Astrocyte of the cerebellum (primary cell): Measurements from ENCODE around the gene LIMA1.
"Not testable (repeated sequence)": the region's sequence is repeated elsewhere in the genome, so short reads cannot be mapped to it uniquely, and the experiment has no call there.

Experiments
- DNase-seq: peaks from one replicate; pipeline ENCODE4 v3.0.0-alpha.2; 2011; ENCODE audit warnings: low read depth
- H3K4me3 ChIP-seq: 2 replicates; pipeline ENCODE4 v1.5.1; 2011; ENCODE audit warnings: mild to moderate bottlenecking, low read depth, low read length, moderate library complexity
- in situ Hi-C: cut with HindIII; loops from 2 replicates; pipeline ENCODE4 v1.10.0; 2017; ENCODE audit warnings: low sequenced_read_pairs
- TF ChIP-seq, protein P1 (sequence below): IDR thresholded peaks from 2 replicates; pipeline ENCODE4 v1.5.1; 2012; ENCODE audit warnings: low read length, low read depth, moderate library complexity, mild to moderate bottlenecking; ENCODE audit errors: missing control alignments

Gene LIMA1

DNA sequence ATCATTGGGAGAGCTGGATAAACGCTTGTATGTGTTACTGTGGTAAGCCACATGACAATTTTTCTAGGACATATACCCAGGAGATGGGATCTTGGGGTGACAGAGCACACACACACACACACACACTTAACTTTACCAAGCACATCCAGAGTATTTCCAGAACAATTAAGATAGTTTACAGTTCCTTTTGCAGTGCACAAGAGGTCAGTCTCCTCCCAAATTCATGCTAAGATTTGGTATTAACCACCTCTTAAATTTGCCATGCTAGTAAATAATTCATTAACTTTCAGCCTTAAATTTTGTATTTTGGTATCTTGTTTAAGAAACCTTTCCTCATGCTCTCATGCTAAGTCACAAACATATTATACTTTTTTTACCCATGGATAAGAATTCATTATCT is 33.9 kb upstream of the LIMA1 start:
- no peak for DNase-seq
- no peak overlapping the region for H3K4me3 ChIP-seq
- in situ Hi-C loops, result no loop called here
- TF ChIP-seq, protein P1, sequence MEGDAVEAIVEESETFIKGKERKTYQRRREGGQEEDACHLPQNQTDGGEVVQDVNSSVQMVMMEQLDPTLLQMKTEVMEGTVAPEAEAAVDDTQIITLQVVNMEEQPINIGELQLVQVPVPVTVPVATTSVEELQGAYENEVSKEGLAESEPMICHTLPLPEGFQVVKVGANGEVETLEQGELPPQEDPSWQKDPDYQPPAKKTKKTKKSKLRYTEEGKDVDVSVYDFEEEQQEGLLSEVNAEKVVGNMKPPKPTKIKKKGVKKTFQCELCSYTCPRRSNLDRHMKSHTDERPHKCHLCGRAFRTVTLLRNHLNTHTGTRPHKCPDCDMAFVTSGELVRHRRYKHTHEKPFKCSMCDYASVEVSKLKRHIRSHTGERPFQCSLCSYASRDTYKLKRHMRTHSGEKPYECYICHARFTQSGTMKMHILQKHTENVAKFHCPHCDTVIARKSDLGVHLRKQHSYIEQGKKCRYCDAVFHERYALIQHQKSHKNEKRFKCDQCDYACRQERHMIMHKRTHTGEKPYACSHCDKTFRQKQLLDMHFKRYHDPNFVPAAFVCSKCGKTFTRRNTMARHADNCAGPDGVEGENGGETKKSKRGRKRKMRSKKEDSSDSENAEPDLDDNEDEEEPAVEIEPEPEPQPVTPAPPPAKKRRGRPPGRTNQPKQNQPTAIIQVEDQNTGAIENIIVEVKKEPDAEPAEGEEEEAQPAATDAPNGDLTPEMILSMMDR, result no peak

DNA sequence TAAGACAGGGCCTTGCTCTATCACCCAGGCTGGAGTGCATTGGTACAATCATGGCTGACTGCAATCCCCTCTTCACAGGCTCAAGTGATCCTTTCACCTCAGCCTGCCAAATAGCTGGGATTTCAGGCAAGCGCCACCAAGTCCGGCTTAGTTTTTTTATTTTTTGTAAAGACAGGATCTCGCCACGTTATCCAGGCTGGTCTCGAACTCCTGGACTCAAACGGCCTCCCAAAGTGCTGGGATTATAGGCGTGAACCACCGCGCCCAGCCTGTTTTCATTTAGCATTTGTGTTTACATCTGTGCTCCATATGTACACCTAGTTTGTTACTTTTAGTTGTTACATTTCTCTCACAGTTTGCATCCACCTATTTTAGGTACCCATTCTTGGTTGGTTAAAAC is 32.5 kb upstream of the LIMA1 start:
- TF ChIP-seq, protein P1, result no peak
- in situ Hi-C loops, result no loop called here
- H3K4me3 ChIP-seq, result no peak overlapping the region
- no peak for DNase-seq

DNA sequence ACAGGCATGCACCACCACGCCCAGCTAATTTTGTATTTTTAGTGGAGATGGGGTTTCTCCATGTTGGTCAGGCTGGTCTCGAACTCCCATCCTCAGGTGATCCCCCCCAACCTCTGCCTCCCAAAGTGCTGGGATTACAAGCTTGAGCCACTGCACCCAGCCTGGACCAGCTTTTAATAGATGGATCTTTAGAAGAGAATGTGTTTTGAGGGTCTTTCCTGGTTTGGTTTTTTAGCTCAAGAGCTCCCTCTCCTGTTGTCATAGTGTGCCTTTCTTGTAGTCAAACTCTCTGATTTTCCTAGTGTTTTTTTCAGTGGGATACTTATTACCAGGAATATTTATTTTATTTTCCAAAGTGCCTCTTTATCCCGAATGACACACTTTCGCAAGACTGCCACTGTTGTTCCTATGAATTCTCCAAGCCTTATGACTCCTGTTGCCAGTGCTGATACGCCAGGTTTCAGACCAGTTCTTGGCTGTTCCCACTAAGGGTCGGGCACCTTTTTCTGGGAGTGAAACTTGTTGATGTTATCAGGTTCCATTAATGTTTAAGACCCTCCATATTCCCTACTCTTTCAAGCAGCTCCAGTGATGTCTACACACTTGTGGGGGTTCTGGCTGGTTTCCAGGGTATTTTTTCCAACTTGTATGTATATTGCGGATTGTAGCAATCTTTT is 31.5 kb upstream of the LIMA1 start:
- in situ Hi-C loops, result no loop called here
- TF ChIP-seq, protein P1, result peak; percentile 58
- DNase-seq, result peak; percentile 69
- no peak overlapping the region for H3K4me3 ChIP-seq

DNA sequence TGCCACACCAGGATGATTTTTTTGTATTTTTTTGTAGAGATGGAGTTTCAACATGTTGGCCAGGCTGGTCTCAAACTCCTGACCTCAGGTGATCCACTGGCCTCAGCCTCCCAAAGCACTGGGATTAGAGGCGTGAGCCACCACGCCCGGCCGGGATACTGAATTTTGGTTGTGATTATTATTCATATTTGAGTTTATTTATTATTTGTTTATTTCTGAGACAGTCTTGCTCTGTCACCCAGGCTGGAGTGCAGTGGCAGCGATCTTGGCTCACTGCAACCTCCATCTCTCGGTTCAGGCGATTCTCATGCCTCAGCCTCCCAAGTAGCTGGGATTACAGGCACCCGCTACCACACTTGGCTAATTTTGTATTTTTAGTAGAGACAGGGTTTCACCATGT is 30.7 kb upstream of the LIMA1 start:
- DNase-seq, in situ Hi-C loops: not testable (repeated sequence)

DNA sequence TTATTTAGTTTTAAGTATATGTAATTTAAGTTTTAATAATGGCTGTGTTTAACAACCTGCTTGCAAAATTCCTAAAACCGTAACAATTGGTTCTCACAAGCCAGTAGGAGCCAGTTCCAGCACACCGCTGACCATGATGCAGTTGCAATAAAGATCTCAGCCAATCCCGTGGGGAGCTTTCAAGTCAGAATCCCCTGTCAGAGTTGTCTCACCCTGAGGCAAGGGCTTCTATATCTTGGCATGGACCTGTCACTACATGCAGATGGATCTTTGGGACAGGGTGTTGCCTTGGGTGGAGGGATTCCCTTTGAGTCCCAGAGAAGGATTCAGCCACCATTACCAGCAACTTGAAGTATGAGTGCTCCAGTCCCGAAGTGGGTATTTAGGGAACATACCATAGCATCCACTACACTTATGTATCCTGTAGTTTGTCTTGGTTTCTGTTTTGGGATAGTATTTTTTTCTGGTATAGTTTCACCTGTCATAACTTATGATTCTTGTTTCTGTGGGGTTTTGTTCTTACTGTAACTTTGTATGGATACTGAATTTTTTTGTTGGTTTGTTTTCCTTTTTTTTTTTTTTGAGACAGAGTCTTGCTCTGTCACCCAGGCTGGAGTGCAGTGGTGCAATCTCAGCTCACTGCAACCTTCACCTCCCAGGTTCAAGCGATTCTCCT is 30.1 kb upstream of the LIMA1 start:
- no peak overlapping the region for H3K4me3 ChIP-seq
- TF ChIP-seq, protein P1, result no peak
- DNase-seq, result no peak
- in situ Hi-C loops, result no loop called here

More for the DNA sequence above, 30.7 kb upstream of the LIMA1 start:
- not testable (repeated sequence) for H3K4me3 ChIP-seq

DNA sequence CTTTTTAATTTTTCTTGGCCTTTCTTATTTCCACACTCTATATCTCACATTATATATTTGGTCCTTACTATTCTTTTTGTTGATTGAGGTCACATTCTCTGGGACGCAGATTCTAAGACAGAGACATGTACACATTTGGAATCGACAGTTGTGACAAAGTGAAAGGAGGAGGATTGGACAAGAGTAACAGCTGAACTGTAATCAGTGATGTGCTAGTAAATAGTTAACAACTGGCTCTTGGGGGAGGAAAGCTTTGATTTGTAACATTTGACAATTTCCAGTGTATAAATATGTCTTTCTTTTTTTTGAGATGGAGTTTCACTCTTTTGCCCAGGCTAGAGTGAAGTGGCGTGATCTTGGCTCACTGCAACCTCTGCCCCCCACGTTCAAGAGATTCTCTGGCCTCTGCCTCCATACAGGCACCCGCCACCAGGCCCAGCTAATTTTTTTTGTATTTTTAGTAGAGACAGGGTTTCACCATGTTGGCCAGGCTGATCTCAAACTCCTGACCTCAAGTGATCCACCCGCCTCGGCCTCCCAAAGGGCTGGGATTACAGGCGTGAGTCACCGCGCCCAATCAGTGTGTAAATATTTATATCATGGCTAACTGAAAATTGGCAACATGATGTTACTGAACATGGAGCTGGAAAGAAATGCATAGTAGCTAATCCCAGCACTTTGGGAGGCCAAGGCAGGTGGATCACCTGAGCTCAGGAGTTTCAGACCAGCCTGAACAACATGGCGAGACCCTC is 28.7 kb upstream of the LIMA1 start:
- in situ Hi-C loops, H3K4me3 ChIP-seq, DNase-seq: not testable (repeated sequence)

DNA sequence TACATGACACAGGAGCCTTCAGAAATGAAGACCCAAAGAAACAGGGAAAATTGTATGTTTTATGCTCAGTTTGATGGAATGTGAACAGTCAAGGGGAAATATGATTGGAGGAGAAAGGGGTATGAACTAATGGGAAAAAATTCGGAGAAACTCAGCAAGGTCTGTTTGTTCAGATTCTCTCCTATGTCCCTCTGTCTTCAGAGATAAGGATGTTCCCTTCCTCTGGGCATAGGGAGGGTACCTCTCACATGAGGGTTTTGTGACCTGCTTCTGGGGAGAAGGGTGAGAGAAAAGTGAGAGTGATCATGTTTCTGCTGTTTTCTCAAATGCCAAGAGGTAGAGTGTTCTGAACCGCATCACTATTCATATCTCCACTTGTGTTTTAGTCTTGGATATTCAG is 26.6 kb upstream of the LIMA1 start:
- in situ Hi-C loops, result no loop called here
- no peak for DNase-seq
- TF ChIP-seq, protein P1, result no peak
- H3K4me3 ChIP-seq, result no peak overlapping the region
